Stomach smooth muscle (tissue), 2 donors: ENCODE data around the gene CLASRP.

Source experiments
- H3K27ac ChIP-seq: one replicate; pipeline ENCODE4 v1.7.0; 2013; ENCODE audit warnings: mild to moderate bottlenecking, low read length, inconsistent platforms
- H3K27me3 ChIP-seq, 2 donors: one replicate each; pipeline ENCODE4 v1.7.0; 2013; ENCODE audit warnings: low read length in 2 of 2; ENCODE audit not compliant: insufficient read depth in 2 of 2, control insufficient read depth in 1 of 2
- H3K36me3 ChIP-seq, 2 donors: one replicate each; pipeline ENCODE4 v1.7.0; 2013; ENCODE audit warnings: low read length in 2 of 2; ENCODE audit not compliant: control insufficient read depth in 2 of 2, insufficient read depth in 2 of 2
- H3K4me1 ChIP-seq: one replicate; pipeline ENCODE4 v1.7.0; 2013; ENCODE audit warnings: low read length; ENCODE audit not compliant: control insufficient read depth, insufficient read depth
- H3K4me3 ChIP-seq, 2 donors: one replicate each; pipeline ENCODE4 v1.7.0; 2013; ENCODE audit warnings: low read length in 2 of 2
- H3K9ac ChIP-seq, 2 donors: one replicate each; pipeline ENCODE4 v1.7.0; 2013; ENCODE audit warnings: low read length in 2 of 2, mild to moderate bottlenecking in 1 of 2
- H3K9me3 ChIP-seq, 2 donors: one replicate each; pipeline ENCODE4 v1.7.0; 2013; ENCODE audit warnings: low read length in 2 of 2; ENCODE audit not compliant: control insufficient read depth in 2 of 2
- donor health status: healthy.
- donor health status: Pancreatic carcinoma.

Gene CLASRP

GRCh38 chr19:45045671-45046353 is 7.0 kb downstream of the CLASRP start:
- H3K9me3 ChIP-seq, result no peaks in the 10 kb centered on the region
- H3K27ac ChIP-seq, result no peak overlapping the region
- no peak overlapping the region for H3K4me3 ChIP-seq
- H3K27me3 ChIP-seq, result no peaks in the 10 kb centered on the region
- no peak overlapping the region for H3K9ac ChIP-seq
- peaks cover 31% of the 10 kb centered on the region for H3K4me1 ChIP-seq
- H3K36me3 ChIP-seq, result peaks cover 12 to 26% of the 10 kb centered on the region in 2 donors

GRCh38 chr19:45046355-45046754 is 7.5 kb downstream of the CLASRP start:
- H3K36me3 ChIP-seq, result peaks cover 9 to 25% of the 10 kb centered on the region in 2 donors

DNA sequence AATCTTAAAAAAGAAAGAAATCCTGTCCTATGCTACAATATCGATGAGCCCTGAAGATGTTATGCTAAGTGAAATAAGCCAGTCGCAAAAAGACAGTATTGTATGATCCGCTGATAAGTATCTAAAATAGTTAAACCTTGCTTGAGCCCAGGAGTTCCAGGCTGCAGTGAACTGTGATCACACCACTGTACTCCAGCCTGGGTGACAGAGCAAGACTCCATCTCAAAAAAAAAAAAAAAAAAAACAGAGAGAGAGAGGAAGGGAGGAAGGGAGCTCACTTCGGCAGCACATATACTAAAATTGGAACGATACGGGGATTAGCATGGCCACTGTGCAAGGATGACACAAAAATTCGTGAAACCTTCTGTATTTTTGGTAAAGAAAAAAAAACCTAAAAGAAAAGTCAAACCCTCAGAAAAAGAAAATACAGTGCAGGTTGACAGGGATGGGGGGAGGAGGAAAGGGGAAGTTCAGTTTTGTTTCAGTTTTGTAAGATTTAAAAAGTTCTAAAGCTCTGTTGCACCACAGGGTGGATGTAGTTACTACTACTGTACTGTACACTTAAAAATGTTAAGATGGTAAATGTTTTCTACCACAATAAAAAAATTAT is 8.4 kb downstream of the CLASRP start:
- Histone ChIP-seq H3K36me3 (peaks cover 3 to 20% of the 10 kb centered on the region in 2 donors), H3K9ac (no peak overlapping the region), H3K4me3 (no peak overlapping the region)

More at GRCh38 chr19:45046355-45046754, 7.5 kb downstream of the CLASRP start:
- Histone ChIP-seq H3K27me3 (no peaks in the 10 kb centered on the region), H3K9ac (no peak overlapping the region), H3K9me3 (no peaks in the 10 kb centered on the region), H3K27ac (no peak overlapping the region), H3K4me3 (no peak overlapping the region), H3K4me1 (peaks cover 28% of the 10 kb centered on the region)

GRCh38 chr19:45049073-45049736 is 10.4 kb downstream of the CLASRP start:
- Histone ChIP-seq H3K4me3 (no peak overlapping the region), H3K4me1 (peaks cover 22% of the 10 kb centered on the region), H3K9ac (no peak overlapping the region), H3K27me3 (no peaks in the 10 kb centered on the region), H3K27ac (peak overlapping the region; percentile 24), H3K9me3 (no peaks in the 10 kb centered on the region), H3K36me3 (peaks cover 12 to 28% of the 10 kb centered on the region in 2 donors)

More for the DNA sequence above, 8.4 kb downstream of the CLASRP start:
- no peaks in the 10 kb centered on the region for H3K9me3 ChIP-seq
- H3K27ac ChIP-seq, result no peak overlapping the region
- H3K4me1 ChIP-seq, result peaks cover 22% of the 10 kb centered on the region
- H3K27me3 ChIP-seq, result no peaks in the 10 kb centered on the region

DNA sequence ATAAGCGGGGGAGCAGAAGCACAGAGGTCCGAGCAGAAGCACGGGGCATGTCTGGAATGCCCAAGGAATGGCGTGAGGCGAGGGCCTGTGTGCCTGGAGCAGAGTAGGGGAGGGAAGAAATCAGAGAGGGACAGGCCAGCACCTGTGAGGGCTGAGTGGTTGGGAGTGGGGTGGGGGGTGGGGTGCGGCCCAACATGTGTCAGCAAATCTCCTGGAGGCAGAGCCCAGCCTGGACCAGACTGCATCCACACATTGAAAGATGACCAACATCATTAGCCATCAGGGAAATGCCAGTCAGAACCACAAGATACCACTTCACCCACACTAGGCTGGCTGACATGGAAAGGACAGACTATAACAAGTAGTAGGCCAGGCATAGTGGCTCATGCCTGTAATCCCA is 11.2 kb downstream of the CLASRP start:
- Histone ChIP-seq H3K4me1 (peaks cover 22% of the 10 kb centered on the region), H3K4me3 (no peak overlapping the region), H3K27me3 (no peaks in the 10 kb centered on the region), H3K9me3 (no peaks in the 10 kb centered on the region), H3K36me3 (peaks cover 19 to 29% of the 10 kb centered on the region in 2 donors), H3K9ac (peak overlapping the region in 1 of 2 donors; percentile 2), H3K27ac (peak overlapping the region; percentile 24)

GRCh38 chr19:45051929-45052579 is 13.2 kb downstream of the CLASRP start:
- H3K27ac ChIP-seq, result no peak overlapping the region
- no peak overlapping the region for H3K4me3 ChIP-seq
- H3K9ac ChIP-seq, result no peak overlapping the region
- peaks cover 33 to 38% of the 10 kb centered on the region in 2 donors for H3K36me3 ChIP-seq
- H3K27me3 ChIP-seq, result no peaks in the 10 kb centered on the region
- peaks cover 13% of the 10 kb centered on the region for H3K4me1 ChIP-seq
- no peaks in the 10 kb centered on the region for H3K9me3 ChIP-seq

DNA sequence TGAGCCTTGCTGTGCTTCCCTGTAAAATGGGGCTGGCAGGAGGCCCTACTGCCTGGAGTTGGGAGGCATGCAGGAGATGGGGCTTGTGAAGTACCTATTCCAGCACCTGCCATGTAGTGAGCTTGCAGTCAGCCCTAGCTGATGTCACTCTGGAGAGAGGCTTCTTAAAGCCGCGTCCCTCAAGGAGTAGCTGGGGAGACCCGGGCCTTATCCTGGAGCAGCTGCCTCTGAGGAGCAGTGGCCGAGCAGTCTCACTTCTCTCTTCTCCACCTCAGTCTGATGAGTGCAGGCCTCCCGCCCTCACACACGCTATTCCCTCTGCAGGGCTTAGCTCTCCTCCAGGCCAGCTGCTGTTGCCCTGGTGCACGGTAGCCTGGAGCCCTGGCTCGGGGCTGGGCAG is 18.0 kb downstream of the CLASRP start:
- peaks cover 77 to 80% of the 10 kb centered on the region in 2 donors for H3K36me3 ChIP-seq
- H3K27ac ChIP-seq, result no peak overlapping the region
- no peak overlapping the region for H3K9ac ChIP-seq
- H3K4me3 ChIP-seq, result no peak overlapping the region
- H3K4me1 ChIP-seq, result no peaks in the 10 kb centered on the region
- no peaks in the 10 kb centered on the region for H3K9me3 ChIP-seq
- no peaks in the 10 kb centered on the region for H3K27me3 ChIP-seq

DNA sequence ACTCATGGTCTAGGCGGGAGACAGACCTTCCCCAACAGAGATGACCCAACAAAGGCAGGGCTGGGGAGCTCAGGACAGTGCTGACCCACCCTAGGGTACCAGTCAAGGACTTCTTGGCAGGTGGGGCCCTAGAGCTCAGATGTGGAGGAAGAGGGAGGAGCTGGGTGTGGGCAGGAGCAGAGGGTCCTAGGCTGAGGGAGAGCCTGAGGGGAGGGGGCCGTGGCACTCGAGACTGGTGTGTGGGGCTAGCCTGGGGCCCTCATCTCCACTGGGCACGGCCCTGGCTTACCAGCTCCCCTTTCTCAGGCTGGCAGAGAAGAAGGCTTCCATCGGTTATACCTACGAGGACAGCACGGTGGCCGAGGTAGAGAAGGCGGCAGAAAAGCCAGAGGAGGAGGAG is 18.6 kb downstream of the CLASRP start:
- no peak overlapping the region for H3K9ac ChIP-seq
- H3K36me3 ChIP-seq, result peaks cover 78 to 81% of the 10 kb centered on the region in 2 donors
- H3K4me1 ChIP-seq, result no peaks in the 10 kb centered on the region
- no peak overlapping the region for H3K27ac ChIP-seq
- no peaks in the 10 kb centered on the region for H3K9me3 ChIP-seq
- no peak overlapping the region for H3K4me3 ChIP-seq
- no peaks in the 10 kb centered on the region for H3K27me3 ChIP-seq

- no peaks in the 10 kb centered on the region for H3K27me3 ChIP-seq
- no peaks in the 10 kb centered on the region for H3K4me1 ChIP-seq
- H3K9ac ChIP-seq, result no peak overlapping the region
- H3K27ac ChIP-seq, result no peak overlapping the region
- no peak overlapping the region for H3K4me3 ChIP-seq
- no peaks in the 10 kb centered on the region for H3K9me3 ChIP-seq
- H3K36me3 ChIP-seq, result peaks cover 76 to 78% of the 10 kb centered on the region in 2 donors
Observed at GRCh38 chr19:45058622-45059159, 19.8 kb downstream of the CLASRP start.

DNA sequence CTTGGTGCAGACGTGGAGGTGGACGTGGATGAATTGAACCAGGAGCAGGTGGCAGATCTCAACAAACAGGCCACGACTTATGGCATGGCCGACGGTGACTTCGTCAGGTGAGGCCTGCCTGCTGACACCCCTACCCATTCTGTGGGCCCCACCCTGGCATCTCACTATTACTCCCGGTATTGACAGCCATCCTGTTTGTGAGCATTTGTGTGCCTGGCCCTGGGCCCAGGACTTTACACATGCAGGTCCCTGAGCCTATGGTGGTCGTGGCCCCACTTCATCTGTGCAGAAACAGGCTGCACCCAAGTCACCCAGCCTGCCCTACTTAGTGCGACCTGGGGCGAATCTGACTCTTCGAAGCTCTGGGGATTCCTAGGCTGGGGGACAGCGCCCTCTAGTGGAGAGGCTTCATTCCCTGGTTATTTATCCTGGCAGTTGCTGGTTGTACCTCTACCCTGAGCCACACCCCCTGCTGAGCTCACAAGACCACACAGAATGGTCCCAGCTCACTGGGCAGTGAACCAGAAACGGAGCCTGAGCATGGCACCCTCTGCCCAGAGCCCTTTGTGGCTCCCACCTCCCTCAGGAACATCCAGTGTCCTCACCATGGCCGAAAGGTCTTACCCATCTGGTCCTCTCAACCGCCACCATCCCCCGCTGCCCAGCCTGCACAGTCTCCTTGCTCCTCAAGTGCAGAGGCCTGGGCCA is 20.6 kb downstream of the CLASRP start:
- Histone ChIP-seq H3K27ac (no peak overlapping the region), H3K27me3 (no peaks in the 10 kb centered on the region), H3K9ac (no peak overlapping the region), H3K9me3 (no peaks in the 10 kb centered on the region), H3K4me3 (no peak overlapping the region), H3K36me3 (peaks cover 74 to 76% of the 10 kb centered on the region in 2 donors), H3K4me1 (no peaks in the 10 kb centered on the region)
